Ureter (tissue), 1 donor: ENCODE measurements around the gene RNF135. TPM values are rescaled to one million over a fixed set of nuclear protein-coding genes. Genes with fewer than 3 reads are reported as not detected.
"Not testable (repeated sequence)": the region's sequence is repeated elsewhere in the genome, so short reads cannot be mapped to it uniquely, and the experiment has no call there.

ENCODE experiments used
- DNase-seq: peaks from one replicate; pipeline ENCODE4 v3.0.0-alpha.2; 2020; ENCODE audit warnings: low spot score
- total RNA-seq: library from RNA; stranded (reverse); gene quantifications from one replicate; pipeline ENCODE4 v1.2.4, GENCODE V29; 2023
- donor health status: DM: yes; HTN: yes; CAD: no.

Gene RNF135
- total RNA-seq, 1 donor from 2014 or later = 22.3 TPM

DNA sequence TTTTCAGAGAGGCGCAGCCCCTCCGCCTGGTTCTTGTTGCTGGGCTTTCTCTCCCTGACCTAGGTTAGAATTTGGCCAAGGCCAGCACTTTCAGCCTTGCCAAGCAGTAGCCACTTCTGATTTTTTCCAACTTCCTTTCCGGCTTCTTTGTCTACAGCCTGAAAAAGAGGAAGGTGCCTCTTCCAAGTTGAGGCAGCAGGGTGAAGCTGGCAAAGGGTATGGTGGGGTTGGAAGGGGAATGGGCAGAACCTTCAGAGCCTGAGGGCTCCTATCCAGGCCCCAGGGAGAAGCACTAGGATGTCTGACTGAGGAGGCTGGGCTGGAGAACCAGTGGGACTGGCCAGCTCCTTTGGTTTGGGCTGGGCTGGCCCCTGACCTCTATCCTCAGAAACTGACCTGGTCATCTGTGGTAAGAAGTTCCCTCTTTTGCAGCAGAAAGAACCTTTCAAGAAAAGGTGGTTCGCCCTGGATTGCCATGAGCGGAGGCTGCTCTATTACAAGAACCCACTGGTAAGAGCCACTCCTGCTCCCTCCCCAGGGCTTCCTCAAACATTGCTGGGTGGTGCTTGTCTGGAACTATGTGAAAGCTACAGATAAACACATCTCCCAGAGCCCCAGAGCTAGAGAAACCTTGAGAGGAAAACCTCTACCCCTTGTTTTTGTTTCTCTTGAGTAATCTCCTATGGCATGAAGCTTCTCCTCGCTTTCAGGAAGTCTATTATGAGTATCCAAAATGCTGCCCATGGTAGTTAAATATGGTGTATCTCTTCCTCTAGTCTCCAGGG, 16.6 kb upstream of the RNF135 start:
- no peak for DNase-seq

DNA sequence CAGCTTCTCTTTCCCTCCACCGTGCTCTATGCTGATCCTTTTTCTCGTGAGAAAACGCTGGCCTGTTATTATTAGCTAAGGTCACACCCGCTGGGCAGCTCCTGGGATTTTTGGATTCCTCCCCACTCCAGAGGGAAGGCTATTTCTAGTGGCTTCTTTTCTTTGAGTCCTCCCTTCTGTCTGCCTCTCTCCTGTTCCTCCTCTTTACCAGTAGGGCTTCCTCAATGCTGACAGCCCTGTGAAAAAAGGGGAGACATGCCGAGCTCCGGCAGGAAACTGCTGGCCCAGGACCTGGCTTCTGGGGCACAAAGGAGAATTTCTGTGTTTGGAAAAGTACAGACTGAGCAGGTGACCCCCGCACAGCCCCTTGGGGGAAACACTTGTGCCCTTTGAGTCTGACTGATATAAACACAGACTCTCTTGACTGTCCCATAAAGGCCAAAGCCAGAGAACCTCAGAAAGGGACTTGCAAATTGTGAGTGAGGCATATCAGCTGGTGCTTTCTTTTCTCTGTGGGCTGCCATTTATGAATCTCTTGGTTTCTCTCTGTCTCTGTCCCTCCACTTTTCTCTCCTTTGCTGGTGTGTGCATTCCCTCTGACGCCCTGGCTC, 14.0 kb upstream of the RNF135 start:
- no peak for DNase-seq

DNA sequence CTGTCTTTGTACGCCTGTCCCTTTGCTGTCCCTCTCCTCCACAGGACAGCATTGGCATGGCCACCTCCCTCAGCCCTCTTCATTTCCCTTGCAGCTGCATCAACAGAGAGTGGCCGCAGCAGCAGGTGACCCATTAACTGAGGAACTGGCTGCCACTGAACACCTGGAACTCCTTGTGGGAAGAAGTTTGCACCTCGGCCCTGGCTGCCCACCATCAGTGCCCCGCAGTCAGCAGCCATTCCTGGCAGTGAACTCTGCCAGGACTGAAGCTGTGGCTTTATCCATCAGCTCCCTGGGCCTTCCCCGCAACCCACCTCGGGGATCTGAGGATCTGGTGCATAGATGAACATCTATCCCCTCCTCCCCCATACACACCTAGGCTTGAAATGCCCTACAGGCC, 13.1 kb upstream of the RNF135 start:
- no peak for DNase-seq

DNA sequence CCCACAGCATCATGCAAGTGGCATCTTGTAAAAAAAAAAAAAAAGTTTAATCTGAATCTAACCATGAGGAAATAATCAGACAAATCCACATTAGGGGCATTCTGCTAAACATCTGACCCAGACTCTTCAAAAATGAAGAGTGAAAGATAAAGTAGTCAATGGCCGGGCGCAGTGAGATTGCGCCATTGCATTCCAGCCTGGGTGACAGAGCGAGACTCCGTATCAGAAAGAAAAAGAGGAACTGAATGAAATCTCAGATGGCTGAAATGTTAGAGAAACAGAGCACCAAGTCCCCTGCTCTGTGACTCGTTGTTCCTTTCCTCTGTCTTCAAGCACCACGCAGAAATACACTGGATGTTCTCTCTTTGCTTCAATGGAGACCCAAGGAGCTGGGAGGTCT, 12.7 kb upstream of the RNF135 start:
- no peak for DNase-seq

DNA sequence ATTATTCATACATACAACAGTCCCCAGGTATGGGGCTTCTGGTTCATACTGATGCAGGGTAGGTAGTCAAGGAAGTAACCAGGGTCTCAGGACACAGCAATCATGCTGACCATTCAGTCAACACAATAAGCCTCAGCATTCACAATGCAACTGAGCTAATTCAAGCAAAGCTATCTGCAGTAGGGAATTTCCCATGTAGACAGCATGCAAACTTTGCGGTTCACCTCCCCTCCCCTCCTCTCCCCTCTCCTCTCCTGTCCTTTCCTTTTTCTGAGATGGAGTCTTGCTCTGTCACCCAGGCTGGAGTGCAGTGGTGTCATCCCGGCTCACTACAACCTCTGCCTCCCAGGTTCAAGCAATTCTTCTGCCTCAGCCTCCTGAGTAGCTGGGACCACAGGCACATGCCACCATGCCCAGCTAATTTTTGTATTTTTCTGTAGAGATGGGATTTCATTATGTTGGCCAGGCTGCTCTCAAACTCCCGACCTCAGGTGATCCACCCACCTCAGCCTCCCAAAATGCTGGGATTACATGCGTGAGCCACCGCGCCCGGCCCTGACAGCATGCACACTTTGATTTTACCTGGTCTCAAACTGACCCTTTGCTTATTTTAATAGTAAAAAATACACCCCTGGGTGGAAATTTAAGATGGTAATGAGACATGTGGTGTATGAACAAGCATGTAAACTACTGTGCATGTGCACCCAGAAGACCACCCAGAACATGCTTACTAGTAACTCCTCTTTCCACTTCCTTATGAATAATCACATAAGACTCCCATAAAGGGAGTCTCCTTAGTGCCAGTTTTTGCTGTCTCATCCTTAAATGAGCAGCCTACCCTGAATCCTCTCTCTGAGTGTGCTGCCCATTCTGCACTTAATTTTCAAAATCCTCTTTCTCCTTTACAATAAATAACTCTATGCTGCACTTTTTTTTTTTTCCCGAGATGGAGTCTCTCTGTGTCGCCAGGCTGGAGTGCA, 9.3 kb upstream of the RNF135 start:
- no peak for DNase-seq

DNA sequence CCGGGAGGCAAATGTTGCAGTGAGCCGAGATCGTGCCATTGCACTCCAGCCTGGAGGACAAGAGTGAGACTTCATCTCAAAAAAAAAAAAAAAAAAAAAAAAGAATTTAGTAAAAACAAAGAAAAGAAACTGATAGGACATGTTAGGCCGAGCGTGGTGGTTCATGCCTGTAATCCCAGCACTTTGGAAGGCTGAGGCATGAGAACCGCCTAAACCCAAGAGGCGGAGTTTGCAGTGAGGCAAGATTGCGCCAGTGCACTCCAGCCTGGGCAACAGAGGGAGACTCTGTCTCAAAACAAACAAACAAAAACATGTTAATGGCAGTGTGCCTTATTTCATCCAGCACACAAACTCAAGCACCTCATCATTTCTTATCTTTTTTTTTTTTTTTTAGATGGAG, 6.5 kb upstream of the RNF135 start:
- not testable (repeated sequence) for DNase-seq

DNA sequence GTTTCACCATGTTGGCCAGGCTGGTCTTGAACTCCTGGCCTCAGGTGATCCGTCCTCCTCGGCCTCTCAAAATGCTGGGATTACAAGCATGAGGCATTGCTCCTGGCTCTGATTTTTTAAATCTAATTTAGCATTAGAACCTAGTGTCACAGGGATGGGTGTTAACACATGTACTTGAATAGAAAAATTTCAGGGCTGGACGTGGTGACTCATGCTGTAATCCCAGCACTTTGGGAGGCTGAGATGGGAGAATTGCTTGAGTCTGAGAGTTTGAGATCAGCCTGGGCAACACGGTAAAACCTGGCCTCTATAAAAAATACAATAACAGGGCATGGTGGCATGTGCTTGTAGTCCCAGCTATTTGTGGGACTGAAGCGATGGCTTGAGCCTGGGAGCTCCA, 6.0 kb upstream of the RNF135 start:
- DNase-seq = no peak

DNA sequence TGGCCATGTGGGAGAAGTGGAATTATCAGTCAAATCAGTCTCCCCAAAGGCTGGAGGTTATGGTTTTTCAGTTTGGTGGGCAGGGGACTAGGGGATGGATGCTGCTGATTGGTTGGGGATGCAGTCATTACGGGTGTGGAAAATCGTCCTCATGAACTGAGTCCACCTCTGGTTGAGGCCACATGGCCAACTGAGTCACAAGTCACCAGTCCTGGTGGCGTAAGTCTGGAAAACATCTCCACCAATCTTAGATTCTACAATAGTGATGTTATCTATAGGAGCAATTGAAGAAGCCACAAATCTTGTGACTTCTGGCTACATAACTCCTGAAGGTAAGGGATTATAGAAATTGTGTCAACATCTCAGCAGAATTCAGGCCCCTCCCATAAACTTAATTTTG, 5.2 kb upstream of the RNF135 start:
- DNase-seq = no peak

DNA sequence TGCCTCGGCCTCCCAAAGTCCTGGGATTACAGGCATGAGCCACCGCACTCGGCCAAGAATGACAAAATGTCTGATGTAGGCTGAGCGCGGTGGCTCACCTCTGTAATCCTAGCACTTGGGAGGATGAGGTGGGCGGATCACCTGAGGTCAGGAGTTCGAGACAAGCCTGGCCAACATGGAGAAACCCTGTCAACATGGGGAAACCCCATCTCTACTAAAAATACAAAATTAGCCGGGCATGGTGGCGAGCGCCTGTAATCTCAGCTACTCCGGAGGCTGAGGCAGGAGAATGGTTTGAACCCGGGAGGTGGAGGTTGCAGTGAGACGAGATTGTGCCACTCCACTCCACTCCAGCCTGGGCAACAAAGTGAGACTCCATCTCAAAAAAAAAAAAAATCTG, 2.9 kb upstream of the RNF135 start:
- not testable (repeated sequence) for DNase-seq

DNA sequence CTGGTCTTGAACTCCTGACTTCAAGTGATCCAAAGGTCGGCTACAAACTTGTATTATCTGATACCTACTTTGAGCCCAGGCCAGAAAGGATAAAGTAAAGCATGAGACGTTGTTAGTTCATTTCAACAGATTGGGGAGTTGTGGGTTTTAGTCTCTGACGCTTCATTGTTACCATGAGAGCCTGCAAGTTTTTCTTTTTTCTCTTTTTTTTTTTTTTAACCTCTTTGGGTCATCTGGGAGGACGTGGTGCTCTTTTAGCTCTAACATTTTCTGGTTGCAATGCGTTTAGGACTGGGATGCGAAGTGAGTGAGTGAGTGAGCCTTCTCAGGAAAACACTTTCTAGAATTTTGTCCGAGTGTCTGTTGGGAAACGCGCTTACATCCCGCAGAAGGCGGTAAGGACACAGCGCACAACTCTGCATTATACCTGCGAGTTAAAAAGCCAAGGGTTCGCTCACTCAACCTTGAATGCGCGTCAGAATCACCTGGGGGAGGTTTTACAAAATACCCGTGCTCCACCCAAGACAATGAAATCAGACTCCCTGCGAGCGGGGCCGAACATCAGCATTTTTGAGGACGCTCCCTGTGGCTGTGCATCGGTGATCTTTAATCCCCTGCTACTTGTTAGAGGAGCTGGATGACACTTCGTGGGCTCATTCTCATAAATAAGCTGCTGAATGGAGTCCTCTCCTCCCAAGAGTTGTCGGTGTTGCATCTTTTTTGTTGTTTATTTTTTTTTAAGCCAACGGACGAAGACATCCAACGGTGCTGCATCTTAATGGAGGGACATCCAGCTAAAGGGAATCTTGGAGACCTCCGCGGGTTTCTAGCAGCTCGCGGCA, 629 bp upstream of the RNF135 start:
- no peak for DNase-seq

DNA sequence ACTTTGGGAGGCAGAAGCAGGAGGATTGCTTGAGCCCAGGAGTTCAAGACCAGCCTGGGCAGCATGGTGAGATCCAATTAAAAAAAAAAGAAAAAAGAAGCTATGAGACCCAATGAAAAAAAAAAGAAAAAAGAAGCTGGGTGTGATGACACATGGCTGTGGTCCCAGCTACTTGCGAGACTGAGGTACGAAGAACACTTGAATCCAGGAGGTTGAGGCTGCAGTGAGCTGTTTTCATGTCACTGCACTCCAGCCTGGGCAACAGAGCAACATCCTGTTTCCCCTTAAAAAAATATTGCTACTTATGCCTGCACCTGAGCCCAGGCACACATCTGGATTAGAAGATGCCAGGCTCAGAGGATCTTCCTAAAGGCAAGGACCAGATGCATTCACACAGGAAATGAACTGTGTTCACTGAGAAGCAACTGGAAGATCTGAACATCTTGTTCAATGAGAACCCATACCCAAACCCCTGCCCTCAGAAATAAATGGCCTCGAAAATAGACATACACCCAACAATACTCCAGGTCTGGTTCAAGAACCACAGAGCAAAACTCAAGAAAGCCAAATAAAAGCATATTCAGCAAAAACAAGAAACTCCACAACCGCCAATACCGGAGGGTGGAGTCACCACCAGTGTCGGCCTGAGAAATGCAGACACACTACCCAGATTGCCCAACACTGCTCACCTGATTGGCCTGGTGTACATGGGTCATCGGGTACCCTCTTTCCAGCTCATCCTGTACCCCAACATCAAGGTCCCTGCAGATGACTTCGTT, 4.4 kb downstream of the RNF135 start:
- DNase-seq = no peak

DNA sequence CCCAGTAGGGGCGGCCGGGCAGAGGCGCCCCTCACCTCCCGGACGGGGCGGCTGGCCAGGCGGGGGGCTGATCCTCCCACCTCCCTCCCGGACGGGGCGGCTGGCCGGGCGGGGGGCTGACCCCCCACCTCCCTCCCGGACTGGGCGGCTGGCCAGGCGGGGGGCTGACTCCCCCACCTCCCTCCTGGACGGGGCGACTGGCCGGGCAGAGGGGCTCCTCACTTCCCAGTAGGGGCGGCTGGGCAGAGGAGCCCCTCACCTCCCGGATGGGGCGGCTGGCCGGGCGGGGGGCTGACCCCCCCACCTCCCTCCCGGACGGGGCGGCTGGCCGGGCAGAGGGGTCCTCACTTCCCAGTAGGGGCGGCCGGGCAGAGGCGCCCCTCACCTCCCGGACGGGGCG, 9.1 kb downstream of the RNF135 start:
- DNase-seq = not testable (repeated sequence)

DNA sequence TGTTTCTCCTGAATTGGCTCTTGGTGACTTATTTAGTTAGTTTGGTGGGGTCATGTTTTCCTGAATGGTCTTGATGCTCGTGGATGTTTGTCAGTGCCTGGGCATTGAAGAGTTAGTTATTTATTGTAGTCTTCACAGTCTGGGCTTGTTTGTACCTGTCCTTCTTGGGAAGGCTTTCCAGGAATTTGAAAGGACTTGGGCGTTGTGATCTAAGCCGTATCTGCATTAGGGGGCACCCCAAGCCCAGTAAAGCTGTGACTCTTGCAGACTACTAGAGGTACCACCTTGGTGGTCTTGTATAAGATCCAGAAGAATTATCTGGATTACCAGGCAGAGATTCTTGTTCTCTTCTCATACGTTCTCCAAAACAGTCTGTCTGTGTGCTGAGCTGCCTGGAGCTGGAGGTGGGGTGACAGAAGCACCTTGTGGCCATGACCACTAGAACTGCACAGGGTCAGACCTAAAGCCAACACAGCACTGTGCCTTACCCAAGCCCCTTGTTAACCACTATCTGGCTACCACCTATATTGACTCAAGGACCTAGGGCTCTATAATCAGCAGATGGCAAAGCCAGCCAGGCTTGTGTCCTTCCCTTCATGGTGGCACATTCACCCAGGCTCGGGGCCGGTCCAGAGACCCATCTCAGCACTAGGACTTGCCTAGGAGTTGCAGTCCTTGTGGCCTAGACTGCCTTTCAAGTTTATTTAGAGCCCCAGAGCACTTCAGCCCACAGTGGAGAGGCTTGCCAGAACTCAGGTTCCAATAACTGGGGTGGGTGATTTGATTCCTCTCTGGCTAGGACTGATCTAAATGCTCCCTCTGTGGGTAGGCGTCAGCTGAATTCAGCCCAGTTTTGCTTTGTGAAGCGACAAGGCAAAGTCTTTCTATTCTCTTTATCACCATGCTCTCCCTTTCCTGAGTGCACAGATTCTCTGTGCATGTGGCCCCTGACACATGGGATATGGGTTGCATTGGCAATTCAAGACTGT, 11.0 kb downstream of the RNF135 start:
- DNase-seq = no peak

DNA sequence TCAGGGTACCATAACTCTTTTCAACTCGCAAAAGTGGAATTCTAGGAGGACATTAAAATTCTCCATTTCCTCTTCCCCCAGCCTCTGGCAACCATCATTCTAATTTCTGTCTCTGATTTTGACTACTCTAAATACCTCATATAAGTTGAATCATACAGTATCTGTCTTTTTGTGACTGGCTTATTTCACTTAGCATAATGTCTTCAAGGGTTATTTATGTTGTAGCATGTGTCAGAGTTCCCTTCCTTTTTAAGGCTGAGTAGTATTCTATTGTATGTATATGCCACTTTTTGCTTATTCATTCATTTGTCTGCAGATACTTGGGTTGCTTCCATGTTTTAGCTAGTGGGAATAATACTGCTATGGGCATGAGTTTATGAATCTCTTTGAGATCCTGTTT, 12.0 kb downstream of the RNF135 start:
- DNase-seq = no peak

DNA sequence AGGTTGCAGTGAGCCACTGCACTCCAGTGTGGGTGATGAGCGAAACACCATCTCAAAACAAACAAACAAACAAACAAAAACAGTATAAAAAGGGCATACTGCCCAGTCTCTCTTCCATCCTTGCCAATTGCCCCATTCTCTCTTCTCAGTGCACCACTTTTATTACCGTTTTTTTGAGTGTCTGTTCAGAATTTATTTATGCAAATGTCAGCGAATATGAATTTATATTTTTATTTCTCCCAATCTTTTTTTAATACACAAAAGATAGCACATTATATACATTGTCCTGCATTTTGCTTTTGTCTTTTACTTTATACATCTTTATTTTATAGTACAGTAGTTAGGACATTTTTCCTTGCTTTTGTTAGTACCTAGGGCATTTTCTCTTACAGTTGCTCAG, 19.6 kb downstream of the RNF135 start:
- no peak for DNase-seq

DNA sequence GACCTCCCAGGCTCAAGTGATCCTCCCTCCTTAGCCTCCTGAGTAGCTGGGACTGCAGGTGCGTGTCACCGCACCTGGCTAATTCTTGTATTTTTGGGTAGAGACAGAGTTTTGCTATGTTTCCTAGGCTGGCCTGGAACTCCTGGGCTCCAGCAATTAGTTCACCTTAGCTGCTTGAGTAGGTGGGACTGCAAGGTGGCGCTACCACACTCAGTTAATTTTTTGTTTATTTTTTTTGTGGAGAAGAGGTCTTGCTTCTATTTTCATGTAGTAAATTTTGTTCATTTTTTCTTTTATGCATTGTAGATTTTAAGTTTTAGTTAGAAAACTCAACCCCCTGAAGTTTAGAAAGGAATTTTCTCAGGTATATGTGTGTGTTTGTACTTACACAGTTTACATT, 21.7 kb downstream of the RNF135 start:
- no peak for DNase-seq

DNA sequence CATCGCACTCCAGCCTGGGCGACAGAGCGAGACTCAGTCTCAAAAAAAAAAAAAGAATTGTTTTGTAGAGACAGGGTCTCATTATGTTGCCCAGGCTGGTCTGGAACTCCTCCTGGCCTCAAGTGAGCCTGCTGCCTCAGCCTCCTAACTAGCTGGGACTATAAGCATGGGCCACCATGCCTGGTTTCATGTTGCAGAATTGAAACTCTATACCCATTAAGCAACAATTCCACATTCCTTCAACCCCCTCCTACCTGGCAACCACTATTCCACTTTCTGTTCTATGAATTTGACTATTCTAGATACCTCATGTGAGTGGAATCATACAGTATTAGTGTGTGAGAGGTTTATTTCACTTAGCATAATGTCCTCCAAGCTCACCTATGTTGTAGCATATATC, 24.5 kb downstream of the RNF135 start:
- DNase-seq = no peak

DNA sequence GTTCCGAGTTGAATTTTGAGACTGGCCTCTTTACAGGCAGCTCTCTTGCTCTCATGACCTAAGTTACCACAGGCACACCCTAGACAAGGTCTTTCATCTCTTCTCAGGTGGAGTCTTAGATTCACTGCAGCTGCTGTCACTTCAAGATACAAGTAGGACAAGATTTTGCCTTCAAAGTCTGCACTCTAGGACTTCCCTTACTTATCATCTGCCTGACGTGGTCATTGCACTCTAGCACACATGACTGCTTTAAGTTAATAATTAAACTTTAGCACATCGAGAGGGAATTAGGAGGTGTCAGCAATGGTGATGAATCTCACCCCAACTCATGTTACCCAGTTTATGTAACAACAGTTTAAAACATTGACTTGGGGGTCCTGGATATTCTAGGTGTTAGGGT, 25.6 kb downstream of the RNF135 start:
- DNase-seq = no peak

DNA sequence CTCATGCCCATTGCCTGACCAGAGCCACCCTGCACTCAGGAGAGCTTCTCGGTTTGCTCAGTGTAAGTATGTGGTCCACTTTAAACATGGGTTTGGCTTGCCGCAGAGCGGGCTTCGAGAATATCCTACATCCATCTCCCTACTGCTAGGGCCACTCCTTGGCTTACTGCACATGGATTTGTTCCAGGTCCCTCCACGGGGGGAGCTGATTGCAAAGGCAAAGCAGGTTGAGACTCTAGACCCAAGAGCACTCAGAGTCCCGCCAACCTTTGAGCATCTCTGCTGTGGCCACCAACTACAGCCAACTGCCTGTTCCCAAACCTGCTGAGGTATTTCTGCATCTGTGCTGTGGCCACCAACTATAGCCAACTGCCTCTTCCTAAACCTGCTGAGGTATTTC, 26.4 kb downstream of the RNF135 start:
- DNase-seq = no peak

DNA sequence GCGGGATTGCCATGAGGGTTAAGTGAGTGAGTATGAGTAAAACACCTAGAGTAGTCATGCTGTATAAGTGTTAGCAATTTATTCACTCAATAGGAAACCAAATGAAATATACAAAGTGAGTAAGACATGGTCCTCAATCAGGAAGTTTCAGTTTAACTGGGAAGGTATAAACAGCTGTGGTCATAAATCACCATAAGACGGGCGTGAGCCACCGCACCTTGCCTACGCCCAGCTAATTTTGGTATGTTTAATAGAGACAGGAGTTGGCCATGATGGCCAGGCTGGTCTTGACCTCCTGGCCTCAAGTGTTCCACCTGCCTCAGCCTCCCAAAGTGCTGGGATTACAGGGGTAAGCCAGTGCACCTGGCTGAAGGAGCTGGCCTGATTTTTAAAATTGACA, 27.0 kb downstream of the RNF135 start:
- DNase-seq = no peak
